Spinal cord (tissue), 4 donors: ENCODE results near the gene MTOR. TPM values are rescaled to one million over a fixed set of nuclear protein-coding genes. Genes with fewer than 3 reads are reported as not detected.

ENCODE experiments used
- polyA plus RNA-seq, 2 donors: library from polyadenylated mRNA; unstranded; fragments of 120-200 nt; gene quantifications; one replicate each; pipeline ENCODE4 v1.2.1, GENCODE V29; 2013; ENCODE audit not compliant: insufficient read length in 2 of 2
- small RNA-seq: library from RNA; depleted of rRNA; stranded (forward); fragments of <200 nt; gene quantifications from one replicate; pipeline ENCODE3, GENCODE V24; 2014; ENCODE audit warnings: low replicate concordance
- total RNA-seq, 2 donors: library from RNA; depleted of rRNA in 1 of 2; stranded (reverse); fragments of 120-200 nt in 1 of 2; fragments of >200 nt in 1 of 2; gene quantifications; one replicate each; pipeline versions ENCODE4 v1.2.3 to v1.2.4, GENCODE V29; 2013 to 2014

MTOR gene
- total and polyA plus RNA-seq, 4 donors = 44.2 to 50.8 (median 47.6) TPM

Small RNAs within 50 kb of the gene (small RNA-seq; reads per million reads assigned to genes)
- not detected for gene RNU6-291P
- gene RNU6-537P = not detected
- not detected for gene RPL39P6

Other genes with a start within 250 kb of the MTOR start
- gene TARDBP, start 249.9 kb downstream of the MTOR start, total RNA-seq = 100 to 1,000 TPM in 1 of 2 donors, 10 to 100 TPM in 1; 59.2 to 109 TPM
- gene TARDBP, start 249.9 kb downstream of the MTOR start, polyA plus RNA-seq = 100 to 1,000 TPM; 210 to 215 TPM
- gene MASP2, start 215.3 kb downstream of the MTOR start, total RNA-seq = not detected
- 1 to 10 TPM; 4.7 to 9.8 TPM for gene MASP2, start 215.3 kb downstream of the MTOR start, polyA plus RNA-seq
- 10 to 100 TPM; 13.4 to 28.3 TPM for gene SRM, start 202.5 kb downstream of the MTOR start, total RNA-seq
- gene SRM, start 202.5 kb downstream of the MTOR start, polyA plus RNA-seq = 100 to 1,000 TPM; 113 to 123 TPM
- gene EXOSC10, start 162.7 kb downstream of the MTOR start, total RNA-seq = 10 to 100 TPM; 62.0 to 79.8 TPM
- gene EXOSC10, start 162.7 kb downstream of the MTOR start, polyA plus RNA-seq = 100 to 1,000 TPM in 1 of 2 donors, 10 to 100 TPM in 1; 81.4 to 115 TPM
- 1 to 10 TPM; 4.7 to 6.1 TPM for gene ANGPTL7, start 73.2 kb downstream of the MTOR start, total RNA-seq
- gene ANGPTL7, start 73.2 kb downstream of the MTOR start, polyA plus RNA-seq = 1 to 10 TPM in 1 of 2 donors, under 1 TPM in 1; 0.30 to 1.6 TPM
- gene UBIAD1, start 10.6 kb upstream of the MTOR start, total RNA-seq = 10 to 100 TPM; 13.2 to 15.1 TPM
- gene UBIAD1, start 10.6 kb upstream of the MTOR start, polyA plus RNA-seq = 10 to 100 TPM; 21.7 to 23.8 TPM
- 1 to 10 TPM; 7.4 to 8.3 TPM for gene DISP3, start 216.6 kb upstream of the MTOR start, total RNA-seq
- 10 to 100 TPM; 28.5 to 29.3 TPM for gene DISP3, start 216.6 kb upstream of the MTOR start, polyA plus RNA-seq